ENCODE results near the gene UXS1.

UXS1 gene

GRCh38 chr2:106113361-106113966 lies 80.6 kb downstream of the UXS1 start:
- DNase-seq (ENCODE audit: low read depth) = no peak
- no peak overlapping the region for H3K4me3 ChIP-seq (replicated peaks; ENCODE audit: low read depth, low read length)
- TF ChIP-seq, protein P1, sequence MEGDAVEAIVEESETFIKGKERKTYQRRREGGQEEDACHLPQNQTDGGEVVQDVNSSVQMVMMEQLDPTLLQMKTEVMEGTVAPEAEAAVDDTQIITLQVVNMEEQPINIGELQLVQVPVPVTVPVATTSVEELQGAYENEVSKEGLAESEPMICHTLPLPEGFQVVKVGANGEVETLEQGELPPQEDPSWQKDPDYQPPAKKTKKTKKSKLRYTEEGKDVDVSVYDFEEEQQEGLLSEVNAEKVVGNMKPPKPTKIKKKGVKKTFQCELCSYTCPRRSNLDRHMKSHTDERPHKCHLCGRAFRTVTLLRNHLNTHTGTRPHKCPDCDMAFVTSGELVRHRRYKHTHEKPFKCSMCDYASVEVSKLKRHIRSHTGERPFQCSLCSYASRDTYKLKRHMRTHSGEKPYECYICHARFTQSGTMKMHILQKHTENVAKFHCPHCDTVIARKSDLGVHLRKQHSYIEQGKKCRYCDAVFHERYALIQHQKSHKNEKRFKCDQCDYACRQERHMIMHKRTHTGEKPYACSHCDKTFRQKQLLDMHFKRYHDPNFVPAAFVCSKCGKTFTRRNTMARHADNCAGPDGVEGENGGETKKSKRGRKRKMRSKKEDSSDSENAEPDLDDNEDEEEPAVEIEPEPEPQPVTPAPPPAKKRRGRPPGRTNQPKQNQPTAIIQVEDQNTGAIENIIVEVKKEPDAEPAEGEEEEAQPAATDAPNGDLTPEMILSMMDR (IDR thresholded peaks at IDR 0.05; ENCODE audit: low read length, missing control alignments) = no peak

DNA sequence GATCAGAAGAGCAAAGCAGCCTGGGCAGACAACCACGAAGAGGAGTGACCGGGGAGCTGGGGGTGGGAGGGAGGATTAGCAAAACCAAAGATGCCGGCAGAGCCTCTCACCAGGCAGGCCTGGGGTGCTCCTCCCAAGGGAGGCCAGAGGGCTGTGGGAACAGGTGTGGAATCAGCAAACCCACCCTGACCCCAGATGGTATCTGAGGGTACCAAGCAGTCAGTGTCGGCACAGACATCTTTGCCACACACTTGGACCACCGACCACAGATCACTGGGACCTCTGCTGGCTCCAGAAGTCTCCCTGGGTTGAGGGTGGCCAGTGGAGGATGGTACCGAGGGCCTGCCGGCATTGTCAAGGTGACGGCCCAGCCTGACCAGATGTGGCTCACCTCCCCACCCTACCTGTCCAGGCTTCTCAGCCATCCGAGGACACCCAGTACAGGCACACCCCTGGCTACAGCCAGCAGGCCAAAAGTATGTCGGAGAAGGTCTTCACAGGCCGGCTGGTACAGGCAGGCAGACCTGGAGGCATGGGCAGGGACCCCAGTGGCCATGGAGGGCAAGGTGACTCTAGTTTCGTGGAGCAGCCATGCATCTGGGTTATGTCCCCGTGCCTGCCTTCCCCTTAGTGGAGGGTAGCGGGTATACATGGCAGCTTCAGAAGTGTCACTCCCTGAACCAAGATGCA lies 82.1 kb downstream of the UXS1 start:
- TF ChIP-seq, protein P1 (IDR thresholded peaks at IDR 0.05; ENCODE audit: low read length, missing control alignments) = no peak
- DNase-seq (ENCODE audit: low read depth) = no peak
- no peak overlapping the region for H3K4me3 ChIP-seq (replicated peaks; ENCODE audit: low read depth, low read length)

DNA sequence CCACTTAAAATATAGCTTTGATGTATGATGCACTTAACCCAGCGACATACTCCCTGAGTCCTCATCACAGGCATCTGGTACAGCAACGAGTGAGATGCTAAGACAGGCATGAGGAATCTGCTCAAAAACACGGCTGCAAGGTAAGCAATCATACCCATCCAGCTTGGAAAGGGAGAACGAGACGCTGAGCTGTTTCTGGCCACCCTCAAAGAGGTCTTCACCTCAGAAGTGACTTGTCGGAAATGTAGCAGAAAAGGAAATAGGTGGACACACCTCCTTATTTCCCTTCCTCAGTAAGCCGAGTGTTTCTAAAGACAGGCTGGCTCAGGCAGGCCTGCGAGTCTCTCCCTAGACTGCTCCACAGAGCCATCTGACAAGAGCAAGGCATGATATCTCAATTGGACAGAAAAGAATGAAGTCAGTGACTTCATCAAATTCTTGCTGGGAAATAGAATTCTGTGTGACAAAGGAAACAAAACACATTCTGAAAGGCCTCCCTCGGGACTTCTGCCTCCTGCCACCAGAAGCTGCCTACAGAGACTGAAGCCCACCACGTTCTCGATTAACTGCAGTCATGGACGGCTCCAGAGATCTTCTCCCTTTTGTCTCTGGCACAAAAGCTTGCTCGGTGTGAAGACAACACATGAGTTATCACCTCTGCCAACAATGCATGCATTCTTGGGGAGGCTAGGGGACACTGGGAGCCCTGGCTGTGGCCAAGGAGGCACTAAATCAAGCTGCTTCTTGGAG lies 84.3 kb downstream of the UXS1 start:
- no peak overlapping the region for H3K4me3 ChIP-seq (replicated peaks; ENCODE audit: low read depth, low read length)
- no peak for DNase-seq (ENCODE audit: low read depth)

DNA sequence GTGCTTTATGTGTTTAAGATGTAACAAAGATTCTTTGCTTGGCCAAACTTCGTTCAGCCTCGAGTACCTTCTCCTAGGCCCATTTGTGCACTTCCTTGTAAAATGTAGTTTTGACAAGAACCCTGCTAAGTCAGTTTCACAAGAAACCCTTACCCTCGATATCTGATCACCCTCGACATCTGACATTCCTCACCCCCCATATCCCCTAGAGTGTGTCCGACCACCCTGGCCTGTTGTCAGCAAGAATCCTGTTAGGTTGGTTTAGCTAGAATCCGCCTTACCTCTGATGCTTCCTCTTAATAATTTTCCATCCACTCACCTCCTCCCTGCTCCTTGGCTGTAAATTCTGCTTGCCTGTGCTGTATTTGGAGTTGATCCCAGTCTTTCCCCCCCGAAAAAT lies 85.3 kb downstream of the UXS1 start:
- no peak overlapping the region for H3K4me3 ChIP-seq (replicated peaks; ENCODE audit: low read depth, low read length)
- no peak for DNase-seq (ENCODE audit: low read depth)
- TF ChIP-seq, protein P1 (IDR thresholded peaks at IDR 0.05; ENCODE audit: low read length, missing control alignments) = no peak

More for the DNA sequence above, 84.3 kb downstream of the UXS1 start:
- TF ChIP-seq, protein P1 (IDR thresholded peaks at IDR 0.05; ENCODE audit: low read length, missing control alignments) = no peak

DNA sequence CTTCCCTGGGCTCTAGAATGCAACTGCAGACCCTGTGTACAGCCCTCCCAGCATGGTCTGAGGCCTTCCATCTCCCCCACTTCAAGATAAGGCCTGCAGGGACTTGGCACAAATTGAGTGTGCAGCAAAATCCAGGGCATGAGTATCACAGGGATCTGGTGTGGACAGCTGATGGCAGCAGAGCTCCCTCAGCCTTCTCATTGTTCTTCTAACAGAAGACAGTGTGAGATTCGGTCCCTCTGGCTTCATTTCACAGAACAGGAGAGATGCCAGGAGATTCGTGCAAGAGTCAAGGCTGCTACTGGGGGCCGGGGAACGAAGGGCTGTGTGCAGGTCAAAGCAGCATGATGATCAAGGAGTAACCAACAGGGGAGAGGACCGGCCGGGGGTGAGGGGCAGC lies 85.8 kb downstream of the UXS1 start:
- DNase-seq (ENCODE audit: low read depth) = peak; percentile 64
- TF ChIP-seq, protein P1 (IDR thresholded peaks at IDR 0.05; ENCODE audit: low read length, missing control alignments) = peak; percentile 54

GRCh38 chr2:106107509-106108131 lies 86.5 kb downstream of the UXS1 start:
- DNase-seq (ENCODE audit: low read depth) = peak; percentile 31
- TF ChIP-seq, protein P1 (IDR thresholded peaks at IDR 0.05; ENCODE audit: low read length, missing control alignments) = no peak

More for the DNA sequence above, 85.8 kb downstream of the UXS1 start:
- H3K4me3 ChIP-seq (replicated peaks; ENCODE audit: low read depth, low read length) = no peak overlapping the region

More at GRCh38 chr2:106107509-106108131, 86.5 kb downstream of the UXS1 start:
- H3K4me3 ChIP-seq (replicated peaks; ENCODE audit: low read depth, low read length) = no peak overlapping the region
